DND-41 (cell line): ENCODE results near the gene CDH11.

Experiments
- EZH2 ChIP-seq: IDR thresholded peaks from 3 replicates; pipeline ENCODE4 v1.6.1; 2012; ENCODE audit warnings: borderline replicate concordance, low read depth, mild to moderate bottlenecking, moderate library complexity, low read length, inconsistent platforms; ENCODE audit not compliant: severe bottlenecking
- TF ChIP-seq, protein P1 (sequence below): IDR thresholded peaks from 2 replicates; pipeline ENCODE4 v1.5.1; 2012; ENCODE audit warnings: borderline replicate concordance, low read length, moderate library complexity, mild to moderate bottlenecking; ENCODE audit not compliant: poor library complexity, severe bottlenecking; ENCODE audit errors: extremely low read depth

DNA sequence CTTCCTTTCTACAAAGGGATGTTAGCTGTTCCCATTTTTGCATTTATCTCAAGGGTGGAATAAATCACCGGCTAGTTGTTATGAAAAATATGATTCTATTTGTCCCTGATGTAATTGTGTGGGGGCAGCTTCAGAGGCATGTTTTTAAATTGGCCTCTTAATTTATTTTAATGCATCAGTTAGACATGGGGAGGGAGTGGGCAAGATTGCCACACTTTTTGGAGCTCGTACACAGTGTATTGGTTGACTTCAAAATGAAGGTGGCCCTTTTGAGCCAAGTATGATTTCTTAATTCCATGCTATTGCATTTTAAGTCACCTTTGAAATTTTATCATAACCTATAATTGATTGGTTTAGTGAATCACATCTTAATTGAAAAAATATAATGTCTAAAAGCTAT is 223.7 kb downstream of the CDH11 start:
- no peak for TF ChIP-seq EZH2
- TF ChIP-seq, protein P1, sequence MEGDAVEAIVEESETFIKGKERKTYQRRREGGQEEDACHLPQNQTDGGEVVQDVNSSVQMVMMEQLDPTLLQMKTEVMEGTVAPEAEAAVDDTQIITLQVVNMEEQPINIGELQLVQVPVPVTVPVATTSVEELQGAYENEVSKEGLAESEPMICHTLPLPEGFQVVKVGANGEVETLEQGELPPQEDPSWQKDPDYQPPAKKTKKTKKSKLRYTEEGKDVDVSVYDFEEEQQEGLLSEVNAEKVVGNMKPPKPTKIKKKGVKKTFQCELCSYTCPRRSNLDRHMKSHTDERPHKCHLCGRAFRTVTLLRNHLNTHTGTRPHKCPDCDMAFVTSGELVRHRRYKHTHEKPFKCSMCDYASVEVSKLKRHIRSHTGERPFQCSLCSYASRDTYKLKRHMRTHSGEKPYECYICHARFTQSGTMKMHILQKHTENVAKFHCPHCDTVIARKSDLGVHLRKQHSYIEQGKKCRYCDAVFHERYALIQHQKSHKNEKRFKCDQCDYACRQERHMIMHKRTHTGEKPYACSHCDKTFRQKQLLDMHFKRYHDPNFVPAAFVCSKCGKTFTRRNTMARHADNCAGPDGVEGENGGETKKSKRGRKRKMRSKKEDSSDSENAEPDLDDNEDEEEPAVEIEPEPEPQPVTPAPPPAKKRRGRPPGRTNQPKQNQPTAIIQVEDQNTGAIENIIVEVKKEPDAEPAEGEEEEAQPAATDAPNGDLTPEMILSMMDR: no peak
